IMR-90 (cell line): Measurements from ENCODE around the gene AP3D1. TPM values are rescaled to one million over a fixed set of nuclear protein-coding genes. Genes with fewer than 3 reads are reported as not detected.

Experiments
- ATAC-seq: fragments of 200-7000 bp; cut with Tn5 transposase; 2 replicates; pipeline ENCODE4 v1.9.1; 2020; ENCODE audit warnings: low read depth, mild to moderate bottlenecking, moderate library complexity
- BruUV-seq: library from RNA; stranded (reverse); fragments of 400-500 nt; replicated peaks from 2 replicates; lab custom pipeline; 2021; lab: Mats Ljungman, UMichigan
- CTCF ChIA-PET: fragments of 300-600 bp; formaldehyde crosslinking; extraction: SDS; loops from one replicate; lab custom pipeline; 2021; ENCODE audit warnings: antibody characterized with exemption; lab: Yijun Ruan, JAX
- POLR2A ChIA-PET: fragments of 300-600 bp; sonication (Branson Sonifier 250); formaldehyde crosslinking; loops from one replicate; lab custom pipeline; 2022; ENCODE audit warnings: antibody characterized with exemption; ENCODE audit not compliant: unreplicated experiment; lab: Charles Lee
- DNase-seq: peaks from one replicate; pipeline ENCODE4 v3.0.0; 2013
- H2AFZ ChIP-seq: replicated peaks from 2 replicates; pipeline ENCODE3; 2013; ENCODE audit warnings: low read length, mild to moderate bottlenecking; ENCODE audit not compliant: poor library complexity
- H2AK5ac ChIP-seq: 2 replicates; pipeline ENCODE4 v1.6.1; 2013; ENCODE audit warnings: low read depth, low read length, inconsistent platforms
- H2AK9ac ChIP-seq: replicated peaks from 2 replicates; pipeline ENCODE3; 2013; ENCODE audit warnings: mild to moderate bottlenecking, low read depth, low read length, moderate library complexity; ENCODE audit not compliant: poor library complexity
- H2BK120ac ChIP-seq: 2 replicates; pipeline ENCODE4 v1.6.1; 2013; ENCODE audit warnings: low read depth, low read length, inconsistent platforms
- H2BK15ac ChIP-seq: 3 replicates; pipeline ENCODE4 v1.6.1; 2013; ENCODE audit warnings: low read depth, low read length, inconsistent platforms
- H2BK20ac ChIP-seq: 2 replicates; pipeline ENCODE4 v1.6.1; 2013; ENCODE audit warnings: low read depth, mild to moderate bottlenecking, inconsistent platforms, low read length, moderate library complexity
- H2BK5ac ChIP-seq: 2 replicates; pipeline ENCODE4 v1.6.1; 2013; ENCODE audit warnings: mild to moderate bottlenecking, low read depth, low read length, inconsistent platforms; ENCODE audit not compliant: poor library complexity, severe bottlenecking
- H3K14ac ChIP-seq: replicated peaks from 2 replicates; pipeline ENCODE4 v1.6.1; 2013; ENCODE audit warnings: low read depth, low read length, inconsistent platforms
- H3K18ac ChIP-seq: 2 replicates; pipeline ENCODE4 v1.6.1; 2013; ENCODE audit warnings: low read depth, low read length, control low read depth
- H3K23ac ChIP-seq: 2 replicates; pipeline ENCODE4 v1.6.1; 2013; ENCODE audit warnings: low read depth, low read length, inconsistent platforms
- H3K27ac ChIP-seq: 2 replicates; pipeline ENCODE4 v1.5.1; 2013; ENCODE audit warnings: mild to moderate bottlenecking, control low read depth, low read length; ENCODE audit not compliant: insufficient read depth
- H3K27me3 ChIP-seq: 2 replicates; pipeline ENCODE4 v1.6.1; 2013; ENCODE audit warnings: low read length; ENCODE audit not compliant: control insufficient read depth, insufficient read depth
- H3K36me3 ChIP-seq: 2 replicates; pipeline ENCODE4 v1.6.1; 2013; ENCODE audit warnings: low read length, mixed read lengths; ENCODE audit not compliant: control insufficient read depth, insufficient read depth
- H3K4ac ChIP-seq: 2 replicates; pipeline ENCODE4 v1.6.1; 2013; ENCODE audit warnings: low read depth, low read length, inconsistent platforms
- H3K4me1 ChIP-seq: 2 replicates; pipeline ENCODE4 v1.6.1; 2013; ENCODE audit warnings: low read length, mixed read lengths; ENCODE audit not compliant: control insufficient read depth, insufficient read depth
- H3K4me2 ChIP-seq: 2 replicates; pipeline ENCODE4 v1.6.1; 2013; ENCODE audit warnings: low read depth, mild to moderate bottlenecking, control low read depth, low read length, moderate library complexity
- H3K4me3 ChIP-seq: 2 replicates; pipeline ENCODE4 v1.5.1; 2013; ENCODE audit warnings: low read depth, mild to moderate bottlenecking, control low read depth, low read length, moderate library complexity; ENCODE audit not compliant: insufficient read depth
- H3K56ac ChIP-seq: 2 replicates; pipeline ENCODE4 v1.6.1; 2013; ENCODE audit warnings: low read length, inconsistent platforms; ENCODE audit not compliant: insufficient read depth; ENCODE audit errors: extremely low read depth
- H3K79me1 ChIP-seq, 2 experiments: 2 replicates each; pipeline ENCODE4 v1.6.1; 2013; ENCODE audit warnings: low read length in 2 of 2, inconsistent platforms in 1 of 2, low read depth in 1 of 2
- H3K9ac ChIP-seq: 2 replicates; pipeline ENCODE4 v1.6.1; 2013; ENCODE audit warnings: low read depth, low read length, control low read depth
- H3K9me1 ChIP-seq: 2 replicates; pipeline ENCODE4 v1.6.1; 2013; ENCODE audit warnings: low read length, inconsistent platforms; ENCODE audit not compliant: insufficient read depth
- H3K9me3 ChIP-seq: 2 replicates; pipeline ENCODE4 v1.6.1; 2013; ENCODE audit warnings: low read length; ENCODE audit not compliant: control insufficient read depth, insufficient read depth
- H4K20me1 ChIP-seq: 2 replicates; pipeline ENCODE4 v1.6.1; 2013; ENCODE audit warnings: low read length, inconsistent platforms; ENCODE audit not compliant: insufficient read depth
- H4K5ac ChIP-seq: 2 replicates; pipeline ENCODE4 v1.6.1; 2013; ENCODE audit warnings: mild to moderate bottlenecking, low read depth, low read length, control low read depth
- H4K8ac ChIP-seq, 2 experiments: 2 replicates each; pipeline ENCODE4 v1.6.1; 2013; ENCODE audit warnings: low read depth in 2 of 2, low read length in 2 of 2, control low read depth in 1 of 2, inconsistent platforms in 1 of 2
- H4K91ac ChIP-seq: 2 replicates; pipeline ENCODE4 v1.6.1; 2013; ENCODE audit warnings: low read depth, low read length, inconsistent platforms; ENCODE audit not compliant: insufficient read depth
- CEBPB ChIP-seq: IDR thresholded peaks from 2 replicates; pipeline ENCODE4 v1.6.1; 2012; ENCODE audit warnings: low read depth, low read length, improper control_type of control experiment
- CHD1 ChIP-seq: IDR thresholded peaks from 2 replicates; pipeline ENCODE4 v1.6.1; 2012; ENCODE audit warnings: low read depth, low read length, improper control_type of control experiment
- CTCF ChIP-seq: conservative IDR thresholded peaks from 2 replicates; pipeline ENCODE4 v1.5.1; 2012; ENCODE audit warnings: mild to moderate bottlenecking, low read depth, low read length, improper control_type of control experiment
- MAFK ChIP-seq: IDR thresholded peaks from 2 replicates; pipeline ENCODE4 v1.6.1; 2012; ENCODE audit warnings: low read depth, low read length, improper control_type of control experiment
- MXI1 ChIP-seq: IDR thresholded peaks from 2 replicates; pipeline ENCODE4 v1.6.1; 2012; ENCODE audit warnings: low read depth, mild to moderate bottlenecking, low read length, moderate library complexity, borderline replicate concordance
- NFE2L2 ChIP-seq: fragments of 150-350 bp; IDR thresholded peaks from 2 replicates; pipeline ENCODE4 v1.6.1; 2016; ENCODE audit warnings: low read depth, mild to moderate bottlenecking, low read length
- POLR2A ChIP-seq: IDR thresholded peaks from 2 replicates; pipeline ENCODE4 v1.6.1; 2012; ENCODE audit warnings: mild to moderate bottlenecking, low read depth, low read length
- RAD21 ChIP-seq: IDR thresholded peaks from 2 replicates; pipeline ENCODE4 v1.6.1; 2012; ENCODE audit warnings: low read length, improper control_type of control experiment
- RCOR1 ChIP-seq: IDR thresholded peaks from 2 replicates; pipeline ENCODE4 v1.6.1; 2012; ENCODE audit warnings: mild to moderate bottlenecking, low read length, improper control_type of control experiment; ENCODE audit not compliant: insufficient replicate concordance
- RFX5 ChIP-seq: IDR thresholded peaks from 2 replicates; pipeline ENCODE4 v1.8.0; 2012; ENCODE audit warnings: low read depth, mild to moderate bottlenecking, low read length, moderate library complexity
- WGBS, 2 experiments: methylation state at CpG; one replicate each; pipeline versions ENCODE4 v1.1.5 to v1.1.7; 2013; ENCODE audit warnings: missing lambda C conversion rate in 2 of 2; ENCODE audit not compliant: insufficient read length in 1 of 2; ENCODE audit errors: extremely low coverage in 2 of 2; 5-methylcytosine and 5-hydroxymethylcytosine counted together
- dilution Hi-C: fragments of 300-500 bp; cut with HindIII; formaldehyde crosslinking; loops from one replicate; pipeline ENCODE4 v1.14.3; 2018; ENCODE audit warnings: low sequenced_read_pairs; ENCODE audit not compliant: unreplicated experiment
- in situ Hi-C: fragments of 300-500 bp; cut with MboI; formaldehyde crosslinking; loops from 3 replicates; pipeline ENCODE4 v1.14.3; 2019; ENCODE audit warnings: low sequenced_read_pairs, inconsistent platforms, mixed read lengths
- intact Hi-C: fragments of 100-400 bp; cut with micrococcal nuclease; formaldehyde crosslinking; loops from 2 replicates; pipeline ENCODE4 v1.10.0; 2022
- polyA plus RNA-seq, 3 experiments: library from polyadenylated mRNA; depleted of rRNA; stranded (reverse); fragments of >200 nt; gene quantifications; 2 replicates each; pipeline ENCODE4 v1.2.3, GENCODE V29; 2012; ENCODE audit warnings: low replicate concordance in 1 of 3
- total RNA-seq: library from RNA; depleted of rRNA; stranded (reverse); fragments of >200 nt; gene quantifications from 2 replicates; pipeline ENCODE4 v1.2.3, GENCODE V29; 2012

The AP3D1 gene
- total and polyA plus RNA-seq, 2 of the 4 experiments (the other 2 are of a cell fraction) = 75.3 to 129 TPM

- Histone ChIP-seq H2BK20ac (no peak overlapping the region), H4K91ac (no peak overlapping the region), H2BK15ac (no peak overlapping the region), H3K36me3 (peaks cover 52% of the 10 kb centered on the region), H2AK5ac (no peak overlapping the region), H3K4me1 (no peaks in the 10 kb centered on the region; the same call in 1 of the 2 replicates), H4K8ac (no peak overlapping the region), H3K27me3 (no peaks in the 10 kb centered on the region), H3K14ac (no peak overlapping the region), H2AFZ (no peak overlapping the region), H4K20me1 (peaks cover 59% of the 10 kb centered on the region), H3K56ac (no peak overlapping the region), H3K23ac (no peak overlapping the region), H3K4me3 (no peak overlapping the region), H2BK120ac (no peak overlapping the region), H3K79me1 (peaks cover 12 to 36% of the 10 kb centered on the region in 2 experiments), H3K4me2 (no peak overlapping the region), H4K5ac (no peak overlapping the region), H3K27ac (no peak overlapping the region), H3K9me1 (peaks cover 7% of the 10 kb centered on the region), H3K9ac (no peak overlapping the region), H3K4ac (no peak overlapping the region), H2BK5ac (no peak overlapping the region), H2AK9ac (no peak overlapping the region), H3K18ac (no peak overlapping the region), H3K9me3 (no peaks in the 10 kb centered on the region)
- ATAC-seq = no peak
- POLR2A ChIA-PET = no interaction called here
- dilution Hi-C loops (no loop called here), in situ Hi-C loops (no loop called here), intact Hi-C loops (no loop called here)
- no peak for DNase-seq
- TSS peak; percentile 96 for BruUV-seq
- CTCF ChIA-PET = no interaction called here
- 89% methylated on average over 21 of the region's 45 CpGs; no CpG with 5 or more reads in 1 of the 2 experiments for WGBS, 2 experiments
- TF ChIP-seq CEBPB (no peak), RAD21 (no peak), NFE2L2 (no peak), CTCF (no peak), RFX5 (no peak), CHD1 (no peak), MXI1 (no peak), MAFK (no peak), RCOR1 (no peak), POLR2A (no peak)
Measured at GRCh38 chr19:2101417-2102335, 49.7 kb downstream of the AP3D1 start.
